ENCODE measurements around the gene VCAM1.

VCAM1 gene

GRCh38 chr1:100773444-100773843 lies 53.9 kb downstream of the VCAM1 start:
- H4K20me1 ChIP-seq (ENCODE audit: control insufficient read depth, insufficient read depth, low read depth, low read length): no peaks in the 10 kb centered on the region
- H3K79me2 ChIP-seq (ENCODE audit: control insufficient read depth, low read length): no peaks in the 10 kb centered on the region
- no peaks in the 10 kb centered on the region for H3K27me3 ChIP-seq (ENCODE audit: control insufficient read depth, low read length)

DNA sequence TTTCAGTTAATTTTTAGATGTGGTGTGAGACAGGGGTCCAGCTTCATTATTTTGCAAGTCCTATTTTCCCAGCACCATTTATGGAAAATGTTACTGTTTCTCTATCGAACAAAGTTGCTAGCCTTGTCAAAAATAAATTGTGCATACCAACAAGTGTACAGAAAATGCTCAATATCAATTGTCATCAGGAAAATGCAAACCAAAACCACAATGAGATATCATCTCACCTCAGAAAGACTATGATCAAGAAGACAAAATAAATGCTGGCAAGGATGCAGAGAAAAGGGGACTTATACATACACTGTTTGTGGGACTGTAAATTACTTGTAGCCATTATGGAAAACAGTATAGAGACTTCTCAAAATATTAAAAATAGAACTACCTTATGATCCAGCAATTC lies 54.8 kb downstream of the VCAM1 start:
- no peaks in the 10 kb centered on the region for H3K4me1 ChIP-seq (ENCODE audit: control insufficient read depth, low read length)
- no peak overlapping the region for H3K4me3 ChIP-seq (ENCODE audit: low read length)
- no peaks in the 10 kb centered on the region for H3K79me2 ChIP-seq (ENCODE audit: control insufficient read depth, low read length)
- H3K27ac ChIP-seq (ENCODE audit: low read depth, low read length): no peak overlapping the region
- H4K20me1 ChIP-seq (ENCODE audit: control insufficient read depth, insufficient read depth, low read depth, low read length): no peaks in the 10 kb centered on the region
- TF ChIP-seq, protein P1, sequence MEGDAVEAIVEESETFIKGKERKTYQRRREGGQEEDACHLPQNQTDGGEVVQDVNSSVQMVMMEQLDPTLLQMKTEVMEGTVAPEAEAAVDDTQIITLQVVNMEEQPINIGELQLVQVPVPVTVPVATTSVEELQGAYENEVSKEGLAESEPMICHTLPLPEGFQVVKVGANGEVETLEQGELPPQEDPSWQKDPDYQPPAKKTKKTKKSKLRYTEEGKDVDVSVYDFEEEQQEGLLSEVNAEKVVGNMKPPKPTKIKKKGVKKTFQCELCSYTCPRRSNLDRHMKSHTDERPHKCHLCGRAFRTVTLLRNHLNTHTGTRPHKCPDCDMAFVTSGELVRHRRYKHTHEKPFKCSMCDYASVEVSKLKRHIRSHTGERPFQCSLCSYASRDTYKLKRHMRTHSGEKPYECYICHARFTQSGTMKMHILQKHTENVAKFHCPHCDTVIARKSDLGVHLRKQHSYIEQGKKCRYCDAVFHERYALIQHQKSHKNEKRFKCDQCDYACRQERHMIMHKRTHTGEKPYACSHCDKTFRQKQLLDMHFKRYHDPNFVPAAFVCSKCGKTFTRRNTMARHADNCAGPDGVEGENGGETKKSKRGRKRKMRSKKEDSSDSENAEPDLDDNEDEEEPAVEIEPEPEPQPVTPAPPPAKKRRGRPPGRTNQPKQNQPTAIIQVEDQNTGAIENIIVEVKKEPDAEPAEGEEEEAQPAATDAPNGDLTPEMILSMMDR (IDR thresholded peaks at IDR 0.05; ENCODE audit: low read depth, low read length, poor library complexity, severe bottlenecking): no peak
- TF ChIP-seq EZH2phosphoT487 (IDR thresholded peaks at IDR 0.05; ENCODE audit: borderline replicate concordance, low read length): no peak
- H3K9me2 ChIP-seq (replicated peaks; ENCODE audit: control insufficient read depth, low read length): no peaks in the 10 kb centered on the region
- H3K36me3 ChIP-seq (ENCODE audit: control insufficient read depth, low read length): no peaks in the 10 kb centered on the region
- no peaks in the 10 kb centered on the region for H3K9me3 ChIP-seq (ENCODE audit: control insufficient read depth, insufficient read depth, low read length)
- no peaks in the 10 kb centered on the region for H3K27me3 ChIP-seq (ENCODE audit: control insufficient read depth, low read length)
- no peaks in the 10 kb centered on the region for H3F3A ChIP-seq (ENCODE audit: control insufficient read depth, insufficient read depth)
- no peak overlapping the region for H3K4me2 ChIP-seq (ENCODE audit: low read length)

More at GRCh38 chr1:100773444-100773843, 53.9 kb downstream of the VCAM1 start:
- no peak overlapping the region for H3K27ac ChIP-seq (ENCODE audit: low read depth, low read length)
- no peak overlapping the region for H3K4me2 ChIP-seq (ENCODE audit: low read length)
- no peaks in the 10 kb centered on the region for H3K36me3 ChIP-seq (ENCODE audit: control insufficient read depth, low read length)
- no peaks in the 10 kb centered on the region for H3K9me2 ChIP-seq (replicated peaks; ENCODE audit: control insufficient read depth, low read length)
- TF ChIP-seq EZH2phosphoT487 (IDR thresholded peaks at IDR 0.05; ENCODE audit: borderline replicate concordance, low read length): no peak
- TF ChIP-seq, protein P1 (IDR thresholded peaks at IDR 0.05; ENCODE audit: low read depth, low read length, poor library complexity, severe bottlenecking): no peak
- no peaks in the 10 kb centered on the region for H3K9me3 ChIP-seq (ENCODE audit: control insufficient read depth, insufficient read depth, low read length)
- no peak overlapping the region for H3K4me3 ChIP-seq (ENCODE audit: low read length)
- no peaks in the 10 kb centered on the region for H3K4me1 ChIP-seq (ENCODE audit: control insufficient read depth, low read length)
- H3F3A ChIP-seq (ENCODE audit: control insufficient read depth, insufficient read depth): no peaks in the 10 kb centered on the region

GRCh38 chr1:100775483-100775882 lies 55.9 kb downstream of the VCAM1 start:
- Histone ChIP-seq H3K4me2 (ENCODE audit: low read length) (no peak overlapping the region), H3K4me3 (ENCODE audit: low read length) (no peak overlapping the region), H3K9me2 (replicated peaks; ENCODE audit: control insufficient read depth, low read length) (no peaks in the 10 kb centered on the region), H3F3A (ENCODE audit: control insufficient read depth, insufficient read depth) (no peaks in the 10 kb centered on the region), H3K27me3 (ENCODE audit: control insufficient read depth, low read length) (no peaks in the 10 kb centered on the region), H4K20me1 (ENCODE audit: control insufficient read depth, insufficient read depth, low read depth, low read length) (no peaks in the 10 kb centered on the region), H3K27ac (ENCODE audit: low read depth, low read length) (no peak overlapping the region), H3K79me2 (ENCODE audit: control insufficient read depth, low read length) (no peaks in the 10 kb centered on the region), H3K9me3 (ENCODE audit: control insufficient read depth, insufficient read depth, low read length) (no peaks in the 10 kb centered on the region), H3K36me3 (ENCODE audit: control insufficient read depth, low read length) (no peaks in the 10 kb centered on the region), H3K4me1 (ENCODE audit: control insufficient read depth, low read length) (no peaks in the 10 kb centered on the region)
- TF ChIP-seq, protein P1 (IDR thresholded peaks at IDR 0.05; ENCODE audit: low read depth, low read length, poor library complexity, severe bottlenecking): no peak
- no peak for TF ChIP-seq EZH2phosphoT487 (IDR thresholded peaks at IDR 0.05; ENCODE audit: borderline replicate concordance, low read length)

DNA sequence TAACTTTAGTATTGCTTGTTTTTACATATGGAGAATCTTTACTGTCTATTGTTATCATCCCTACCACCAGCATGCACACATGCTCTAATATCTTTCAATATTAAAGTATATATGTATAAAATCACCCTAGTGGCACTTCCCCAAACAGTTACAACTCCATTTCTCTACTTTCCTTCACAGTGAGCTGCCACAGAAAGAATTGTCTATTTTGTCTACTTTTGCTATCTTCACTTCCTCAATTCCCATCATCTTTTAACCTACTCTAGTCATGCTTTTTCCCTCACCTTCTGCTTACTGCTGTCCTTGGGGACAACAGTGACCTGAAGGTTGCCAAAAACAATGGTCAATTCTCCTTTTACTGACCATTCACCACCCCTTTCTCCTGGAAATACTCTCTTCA lies 59.2 kb downstream of the VCAM1 start:
- H3K4me2 ChIP-seq (ENCODE audit: low read length): no peak overlapping the region
- H3K27ac ChIP-seq (ENCODE audit: low read depth, low read length): no peak overlapping the region
- no peaks in the 10 kb centered on the region for H3K9me2 ChIP-seq (replicated peaks; ENCODE audit: control insufficient read depth, low read length)
- no peaks in the 10 kb centered on the region for H4K20me1 ChIP-seq (ENCODE audit: control insufficient read depth, insufficient read depth, low read depth, low read length)
- H3K79me2 ChIP-seq (ENCODE audit: control insufficient read depth, low read length): no peaks in the 10 kb centered on the region
- TF ChIP-seq, protein P1 (IDR thresholded peaks at IDR 0.05; ENCODE audit: low read depth, low read length, poor library complexity, severe bottlenecking): no peak
- no peak for TF ChIP-seq EZH2phosphoT487 (IDR thresholded peaks at IDR 0.05; ENCODE audit: borderline replicate concordance, low read length)
- H3K4me3 ChIP-seq (ENCODE audit: low read length): no peak overlapping the region
- H3F3A ChIP-seq (ENCODE audit: control insufficient read depth, insufficient read depth): no peaks in the 10 kb centered on the region
- H3K4me1 ChIP-seq (ENCODE audit: control insufficient read depth, low read length): no peaks in the 10 kb centered on the region
- no peaks in the 10 kb centered on the region for H3K9me3 ChIP-seq (ENCODE audit: control insufficient read depth, insufficient read depth, low read length)
- no peaks in the 10 kb centered on the region for H3K27me3 ChIP-seq (ENCODE audit: control insufficient read depth, low read length)
- H3K36me3 ChIP-seq (ENCODE audit: control insufficient read depth, low read length): no peaks in the 10 kb centered on the region
